Activated T-cell treated with anti-CD3 and anti-CD28 coated beads for 24 hours (primary cell): Measurements from ENCODE around the gene CDYL.
"Not testable (repeated sequence)": the region's sequence is repeated elsewhere in the genome, so short reads cannot be mapped to it uniquely, and the experiment has no call there.

Source experiments
- DNase-seq: peaks from one replicate; pipeline ENCODE4 v3.0.0-alpha.2; 2020; ENCODE audit warnings: low read depth

The CDYL gene

DNA sequence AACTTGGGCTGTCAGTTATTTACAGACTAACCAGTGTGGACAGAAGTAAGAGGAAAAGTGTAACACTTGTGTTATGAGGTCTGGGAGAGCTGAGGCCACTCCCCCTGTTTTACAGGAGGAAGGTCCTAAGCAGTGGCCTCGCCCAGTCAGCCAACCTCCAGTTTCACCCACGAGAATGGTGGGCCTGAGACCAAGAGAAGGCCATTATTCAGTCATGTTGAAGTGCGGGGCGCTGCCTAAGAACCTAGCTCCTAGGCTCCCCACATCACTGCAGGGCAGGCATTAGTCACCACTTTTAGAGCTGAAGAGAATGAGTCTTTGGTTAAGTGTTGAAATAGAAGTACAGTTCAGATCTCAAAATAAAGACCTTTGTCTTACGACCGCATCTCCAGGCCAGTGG, 27.9 kb downstream of the CDYL start:
- no peak for DNase-seq

GRCh38 chr6:4805553-4806336, 29.5 kb downstream of the CDYL start:
- no peak for DNase-seq

- DNase-seq, result no peak
These were observed 30.1 kb downstream of the CDYL start for GRCh38 chr6:4806337-4806725.

GRCh38 chr6:4806791-4807190, 30.6 kb downstream of the CDYL start:
- DNase-seq, result no peak

DNA sequence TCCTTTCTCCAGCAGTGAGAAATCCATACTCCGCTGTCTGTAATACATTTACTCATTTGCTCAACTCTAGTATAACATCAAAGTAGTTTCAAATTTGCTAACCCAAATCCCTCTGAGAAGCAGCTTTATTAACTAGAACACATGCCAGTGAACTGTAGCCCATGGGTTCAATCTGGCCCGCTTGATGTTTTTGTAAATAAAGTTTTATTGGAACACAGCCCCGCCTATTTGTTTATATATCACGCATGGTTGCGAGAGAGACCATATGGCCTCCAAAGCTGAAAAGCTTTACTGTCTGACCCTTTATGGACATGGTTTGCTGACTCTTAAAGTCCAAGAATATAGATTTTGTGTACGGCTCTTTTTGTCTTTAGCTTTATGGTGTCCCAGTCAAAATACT, 32.2 kb downstream of the CDYL start:
- no peak for DNase-seq

- no peak for DNase-seq
These were observed 34.1 kb downstream of the CDYL start for GRCh38 chr6:4809999-4810918.

DNA sequence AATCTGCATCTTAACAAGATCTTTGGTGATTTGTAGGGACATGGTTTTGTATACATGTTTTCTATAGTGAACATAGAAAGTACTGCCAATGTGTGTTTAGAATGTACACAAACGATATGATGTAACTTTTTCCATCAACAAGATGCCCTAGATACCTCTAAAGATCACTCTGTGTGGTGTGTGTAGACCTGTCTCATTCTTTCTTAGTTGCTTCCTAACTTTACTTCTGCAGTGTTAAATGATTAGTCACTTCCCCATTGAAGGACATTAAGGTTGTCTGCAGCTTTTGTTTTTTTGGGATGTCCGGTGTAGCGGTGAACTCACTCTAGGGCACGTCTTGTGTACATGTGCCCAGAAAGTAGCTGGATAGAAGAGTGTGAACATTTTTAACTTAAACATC, 35.9 kb downstream of the CDYL start:
- DNase-seq, result no peak

GRCh38 chr6:4813055-4813454, 36.9 kb downstream of the CDYL start:
- DNase-seq, result no peak

GRCh38 chr6:4814212-4814611, 38.0 kb downstream of the CDYL start:
- DNase-seq, result no peak

GRCh38 chr6:4814987-4815386, 38.8 kb downstream of the CDYL start:
- DNase-seq, result no peak

DNA sequence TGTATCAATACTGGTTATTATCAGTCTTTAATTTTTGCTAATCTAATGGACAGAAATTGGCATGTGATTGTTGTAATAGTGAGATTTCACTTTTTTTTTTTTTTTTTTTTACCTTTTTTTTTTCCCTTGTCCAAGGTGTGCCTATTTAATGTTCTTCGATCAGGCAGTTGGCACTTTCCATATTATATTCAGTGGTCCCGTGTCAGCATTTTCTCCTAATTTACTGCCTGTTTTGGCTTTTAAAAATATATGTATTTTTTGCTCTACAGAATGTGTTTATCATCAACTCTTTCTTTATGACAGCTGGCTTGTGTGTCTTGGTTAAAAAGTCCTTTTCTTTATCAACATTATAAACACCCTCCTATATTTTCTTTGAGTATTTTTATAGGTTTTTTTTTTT, 39.4 kb downstream of the CDYL start:
- DNase-seq, result no peak

DNA sequence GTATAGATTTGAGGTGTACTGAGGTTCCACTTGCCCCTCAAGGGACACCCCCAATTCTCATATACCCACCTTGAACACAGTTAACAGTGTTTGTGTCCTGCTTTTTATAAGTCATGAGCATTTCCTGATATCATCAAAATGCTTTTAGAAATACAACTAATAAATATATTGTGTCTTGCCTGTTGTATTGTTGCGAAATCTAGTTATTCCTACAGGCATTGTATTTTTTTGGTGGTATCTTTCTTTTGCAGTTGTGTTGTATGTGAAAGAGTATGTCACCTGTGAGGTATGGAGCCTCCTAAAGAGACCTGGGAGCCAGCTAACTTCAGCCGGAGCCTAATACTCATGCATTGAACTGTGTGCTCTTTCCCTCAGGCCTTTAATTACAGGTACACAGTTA, 40.7 kb downstream of the CDYL start:
- no peak for DNase-seq

- no peak for DNase-seq
These were observed 41.3 kb downstream of the CDYL start for GRCh38 chr6:4817551-4817950.

DNA sequence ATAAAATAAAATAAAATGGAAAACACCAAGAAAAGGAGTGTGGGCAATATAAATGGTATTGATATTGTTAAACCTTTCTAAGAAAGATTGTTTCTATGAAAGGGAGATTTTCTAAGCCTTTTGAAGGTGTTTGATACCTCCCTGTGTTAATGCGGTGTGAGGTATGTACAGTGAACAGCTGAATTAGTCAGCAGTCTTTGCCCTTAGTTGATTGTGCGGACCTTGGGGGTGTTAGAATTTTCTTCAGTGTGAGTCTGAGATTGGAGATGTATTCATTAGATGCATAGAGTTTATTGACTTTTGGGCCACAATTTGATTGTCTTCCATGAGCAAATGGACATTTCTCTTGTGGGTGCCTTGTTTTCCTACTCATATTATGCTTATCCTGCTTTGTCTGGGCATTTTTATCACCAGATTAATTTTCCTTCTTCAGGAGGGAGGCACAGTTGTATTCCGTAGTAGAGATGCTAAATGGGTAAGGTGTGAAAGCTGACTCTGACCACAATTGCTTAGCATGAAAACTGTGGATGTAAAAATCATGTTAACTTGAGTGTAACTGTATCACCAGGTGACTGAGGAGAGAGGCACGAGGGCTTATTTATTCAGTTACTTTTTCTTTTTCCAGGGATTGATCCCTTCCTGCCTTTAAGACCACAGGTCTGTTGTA, 42.2 kb downstream of the CDYL start:
- DNase-seq, result no peak

DNA sequence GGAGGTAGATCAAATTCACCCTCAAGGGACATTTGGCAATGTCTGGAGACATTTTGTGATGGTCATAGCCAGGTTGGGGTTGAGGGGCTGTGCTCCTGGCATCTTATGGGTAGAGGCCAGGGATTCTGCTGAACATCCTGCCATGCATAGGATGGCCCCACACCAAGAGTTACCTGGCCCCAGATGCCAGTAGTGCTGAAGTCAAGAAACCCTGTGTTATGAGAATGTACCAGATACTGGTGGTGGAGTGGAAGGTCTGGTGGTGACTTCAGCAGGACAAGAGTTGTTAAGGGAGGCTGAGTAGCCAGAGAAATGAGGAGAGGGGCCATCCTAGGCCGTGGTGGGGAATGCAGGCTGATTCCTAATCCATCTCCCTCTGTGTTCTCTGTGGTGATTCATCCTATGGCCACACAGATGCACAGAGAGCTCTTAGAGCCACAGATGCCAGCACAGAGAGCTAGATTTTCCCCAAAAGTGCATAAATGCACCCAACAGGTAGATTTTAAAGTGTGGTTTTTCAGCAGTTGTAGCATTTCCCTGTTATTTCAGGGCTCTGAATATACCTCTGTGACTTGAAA, 43.6 kb downstream of the CDYL start:
- DNase-seq, result no peak

DNA sequence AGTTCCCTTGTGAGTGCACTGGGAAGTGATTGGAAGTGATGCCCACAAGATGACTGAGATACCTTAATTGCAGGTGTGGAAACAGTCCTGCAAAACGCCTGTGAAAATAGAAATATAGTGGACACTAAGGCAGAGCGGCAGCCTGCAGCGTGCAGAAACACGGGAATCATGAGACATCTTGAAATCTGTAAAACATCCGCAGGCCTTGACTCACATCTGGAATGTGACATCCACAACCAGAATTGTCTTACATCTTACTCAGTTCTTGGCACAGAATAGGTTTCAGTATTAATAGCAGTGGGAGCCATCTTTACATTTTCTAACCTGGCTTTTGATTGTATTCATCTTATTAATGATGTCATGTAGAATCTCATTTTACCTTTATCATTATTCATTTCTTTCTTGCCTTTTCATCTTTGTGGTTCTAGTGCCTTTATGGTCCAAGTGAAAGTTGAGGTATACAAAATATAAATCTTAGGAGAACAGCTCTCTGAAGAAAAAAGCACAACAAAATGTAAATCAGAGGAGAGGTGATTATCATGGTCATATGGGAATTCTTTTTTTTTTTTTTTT, 44.6 kb downstream of the CDYL start:
- DNase-seq, result no peak

DNA sequence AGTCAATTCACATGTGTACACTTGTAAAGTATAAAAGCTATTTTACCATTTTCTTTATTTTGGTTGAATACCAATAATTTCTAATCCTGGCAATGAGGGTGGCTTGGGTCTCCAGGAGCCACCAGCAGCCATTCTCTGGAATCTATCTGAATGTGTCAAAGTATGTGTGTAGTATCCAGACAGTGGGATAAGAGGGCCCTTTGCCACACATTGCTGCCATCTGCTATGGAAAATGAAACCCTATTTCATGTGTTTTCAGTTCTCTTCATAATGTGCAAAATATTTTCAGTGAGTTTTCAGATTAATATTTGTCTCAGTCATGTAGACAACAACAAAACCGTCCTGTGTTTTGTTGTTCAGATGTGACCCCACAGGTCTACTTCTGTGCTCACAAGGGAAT, 46.3 kb downstream of the CDYL start:
- DNase-seq, result no peak

DNA sequence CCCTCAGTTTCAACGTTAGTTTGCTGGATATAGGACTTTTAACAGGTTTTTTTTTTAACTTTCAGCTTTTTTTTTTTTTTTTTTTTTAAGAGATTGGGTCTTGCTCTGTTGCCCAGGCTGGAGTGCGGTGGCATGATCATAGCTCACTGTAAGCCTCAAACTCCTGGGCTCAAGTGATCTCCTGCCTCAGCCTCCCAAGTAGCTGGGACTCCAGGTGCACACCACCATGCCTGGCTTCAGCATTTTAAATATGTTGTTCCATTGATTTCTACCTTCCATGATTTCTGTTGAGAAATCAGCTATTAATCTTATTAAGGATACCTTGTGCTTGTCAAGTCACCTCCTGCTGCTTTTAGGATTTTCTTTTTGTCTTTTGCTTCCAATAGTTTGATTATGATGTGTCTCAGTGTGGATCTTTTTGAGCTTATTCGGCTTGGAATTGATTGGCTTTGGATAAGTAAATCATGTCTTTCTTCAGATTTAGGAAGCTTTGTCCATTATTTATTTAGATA, 52.0 kb downstream of the CDYL start:
- no peak for DNase-seq

DNA sequence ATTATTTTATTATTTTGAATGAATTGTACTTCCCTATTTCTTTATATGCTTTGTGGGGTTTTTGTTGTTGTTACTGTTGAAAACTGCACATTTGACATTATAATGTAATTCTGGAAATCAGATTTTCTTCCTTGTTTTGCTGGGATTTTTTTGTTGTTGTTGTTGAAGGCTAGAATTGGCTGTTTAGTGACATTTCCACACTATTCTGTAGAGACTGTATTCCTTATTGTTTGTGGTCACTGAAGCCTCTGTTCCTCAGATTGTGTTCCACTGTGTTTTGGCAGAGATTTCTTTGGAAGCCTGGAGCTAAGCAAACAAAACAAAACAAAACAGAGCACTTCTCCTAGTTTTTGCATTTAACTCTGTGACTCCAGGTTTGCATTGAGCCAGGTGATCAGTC, 52.9 kb downstream of the CDYL start:
- DNase-seq, result no peak

DNA sequence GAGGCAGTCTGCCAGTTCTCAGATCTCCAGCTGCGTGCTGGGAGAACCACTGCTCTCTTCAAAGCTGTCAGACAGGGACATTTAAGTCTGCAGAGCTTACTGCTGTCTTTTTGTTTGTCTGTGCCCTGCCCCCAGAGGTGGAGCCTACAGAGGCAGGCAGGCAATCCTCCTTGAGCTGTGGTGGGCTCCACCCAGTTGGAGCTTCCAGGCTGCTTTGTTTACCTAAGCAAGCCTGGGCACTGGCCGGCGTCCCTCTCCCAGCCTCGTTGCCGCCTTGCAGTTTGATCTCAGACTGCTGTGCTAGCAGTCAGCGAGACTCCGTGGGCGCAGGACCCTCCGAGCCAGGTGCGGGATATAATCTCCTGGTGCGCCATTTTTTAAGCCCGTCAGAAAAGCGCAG, 59.3 kb downstream of the CDYL start:
- not testable (repeated sequence) for DNase-seq

- no peak for DNase-seq
These were observed 64.0 kb downstream of the CDYL start for GRCh38 chr6:4840169-4840568.

GRCh38 chr6:4844108-4844507, 67.9 kb downstream of the CDYL start:
- DNase-seq, result no peak
